HUES64 (cell line): ENCODE results near the gene PMEPA1.
"Not testable (repeated sequence)": the region's sequence is repeated elsewhere in the genome, so short reads cannot be mapped to it uniquely, and the experiment has no call there.

Source experiments
- H3K27ac ChIP-seq: 2 replicates; pipeline ENCODE4 v1.7.0; 2013; ENCODE audit warnings: low read depth, low read length, inconsistent platforms
- H3K27me3 ChIP-seq: 2 replicates; pipeline ENCODE4 v1.6.1; 2013; ENCODE audit warnings: mild to moderate bottlenecking, low read length; ENCODE audit not compliant: insufficient read depth
- H3K36me3 ChIP-seq: 2 replicates; pipeline ENCODE4 v1.6.1; 2013; ENCODE audit warnings: mild to moderate bottlenecking, low read length; ENCODE audit not compliant: insufficient read depth
- H3K4me1 ChIP-seq: 2 replicates; pipeline ENCODE4 v1.6.1; 2013; ENCODE audit warnings: mild to moderate bottlenecking, low read length, moderate library complexity; ENCODE audit not compliant: insufficient read depth
- H3K4me3 ChIP-seq: 2 replicates; pipeline ENCODE4 v1.5.1; 2013; ENCODE audit warnings: mild to moderate bottlenecking, low read length, moderate library complexity
- H3K9ac ChIP-seq: 2 replicates; pipeline ENCODE4 v1.6.1; 2013; ENCODE audit warnings: mild to moderate bottlenecking, low read depth, low read length
- H3K9me3 ChIP-seq: 2 replicates; pipeline ENCODE4 v1.6.1; 2013; ENCODE audit warnings: low read depth, low read length; ENCODE audit not compliant: insufficient read depth
- whole genome bisulfite sequencing: fragments of 150-250, 120-280 bp; methylation state at CpG from one replicate; pipeline ENCODE4 v1.1.7; 2013; ENCODE audit warnings: missing lambda C conversion rate; 5-methylcytosine and 5-hydroxymethylcytosine counted together

PMEPA1 gene

GRCh38 chr20:57647933-57648785 lies 61.7 kb downstream of the PMEPA1 start:
- Histone ChIP-seq H3K27me3 (no peaks in the 10 kb centered on the region), H3K36me3 (peaks cover 21% of the 10 kb centered on the region), H3K4me3 (no peak overlapping the region), H3K9me3 (peaks cover 12% of the 10 kb centered on the region; the same call in 1 of the 2 replicates), H3K4me1 (no peaks in the 10 kb centered on the region), H3K9ac (no peak overlapping the region), H3K27ac (no peak overlapping the region)
- WGBS, result 92% methylated on average over 23 of the region's 23 CpGs

- Histone ChIP-seq H3K4me3 (no peak overlapping the region), H3K9ac (no peak overlapping the region), H3K36me3 (peaks cover 16% of the 10 kb centered on the region), H3K27me3 (no peaks in the 10 kb centered on the region), H3K4me1 (no peaks in the 10 kb centered on the region), H3K9me3 (peaks cover 12% of the 10 kb centered on the region; the same call in 1 of the 2 replicates), H3K27ac (no peak overlapping the region)
- 88% methylated on average over 12 of the region's 12 CpGs for WGBS
Measured at GRCh38 chr20:57647006-57647932, 62.5 kb downstream of the PMEPA1 start.

GRCh38 chr20:57638895-57639236 lies 70.9 kb downstream of the PMEPA1 start:
- Histone ChIP-seq H3K27me3 (no peaks in the 10 kb centered on the region), H3K27ac (no peak overlapping the region), H3K36me3 (no peaks in the 10 kb centered on the region), H3K4me3 (no peak overlapping the region), H3K9me3 (peaks cover 4% of the 10 kb centered on the region; the same call in 1 of the 2 replicates), H3K9ac (no peak overlapping the region), H3K4me1 (no peaks in the 10 kb centered on the region)
- WGBS, result 92% methylated on average over 5 of the region's 5 CpGs

- H3K9me3 ChIP-seq, result no peaks in the 10 kb centered on the region
- WGBS, result 87% methylated on average over 6 of the region's 7 CpGs
Measured at GRCh38 chr20:57638173-57638894, 71.5 kb downstream of the PMEPA1 start.

GRCh38 chr20:57633945-57634491 lies 75.8 kb downstream of the PMEPA1 start:
- Histone ChIP-seq H3K4me1 (no peaks in the 10 kb centered on the region), H3K4me3 (no peak overlapping the region), H3K9ac (no peak overlapping the region), H3K36me3 (no peaks in the 10 kb centered on the region), H3K27ac (no peak overlapping the region), H3K27me3 (no peaks in the 10 kb centered on the region), H3K9me3 (no peaks in the 10 kb centered on the region)
- 89% methylated on average over 2 of the region's 2 CpGs for WGBS

More at GRCh38 chr20:57638173-57638894, 71.5 kb downstream of the PMEPA1 start:
- H3K27ac ChIP-seq, result no peak overlapping the region
- no peaks in the 10 kb centered on the region for H3K27me3 ChIP-seq
- no peaks in the 10 kb centered on the region for H3K36me3 ChIP-seq
- H3K4me1 ChIP-seq, result no peaks in the 10 kb centered on the region
- no peak overlapping the region for H3K9ac ChIP-seq
- no peak overlapping the region for H3K4me3 ChIP-seq

GRCh38 chr20:57632286-57632685 lies 77.5 kb downstream of the PMEPA1 start:
- Histone ChIP-seq H3K27ac (no peak overlapping the region), H3K36me3 (no peaks in the 10 kb centered on the region), H3K9ac (no peak overlapping the region), H3K4me1 (no peaks in the 10 kb centered on the region), H3K27me3 (no peaks in the 10 kb centered on the region), H3K4me3 (no peak overlapping the region), H3K9me3 (no peaks in the 10 kb centered on the region)
- WGBS, result 85% methylated on average over 2 of the region's 2 CpGs

- 0 out of 2 replicates have a peak, but pooled peaks cover 5% of the 10 kb centered on the region for H3K4me1 ChIP-seq
- no peaks in the 10 kb centered on the region for H3K27me3 ChIP-seq
- no peaks in the 10 kb centered on the region; the same call in 1 of the 2 replicates for H3K9me3 ChIP-seq
- no peak overlapping the region for H3K9ac ChIP-seq
- H3K36me3 ChIP-seq, result no peaks in the 10 kb centered on the region
- 75% methylated on average over 4 of the region's 4 CpGs for WGBS
- H3K4me3 ChIP-seq, result no peak overlapping the region
- no peak overlapping the region for H3K27ac ChIP-seq
Measured at GRCh38 chr20:57630061-57630460, 79.8 kb downstream of the PMEPA1 start.

GRCh38 chr20:57629491-57629901 lies 80.3 kb downstream of the PMEPA1 start:
- H3K27ac ChIP-seq, H3K9me3 ChIP-seq, H3K36me3 ChIP-seq, H3K4me3 ChIP-seq, H3K27me3 ChIP-seq, H3K9ac ChIP-seq, H3K4me1 ChIP-seq: not testable (repeated sequence)
- 94% methylated on average over 9 of the region's 9 CpGs for WGBS

- H3K9me3 ChIP-seq, H3K27me3 ChIP-seq, H3K4me1 ChIP-seq, H3K27ac ChIP-seq, H3K36me3 ChIP-seq, H3K9ac ChIP-seq, H3K4me3 ChIP-seq: not testable (repeated sequence)
- WGBS, result 95% methylated on average over 12 of the region's 12 CpGs
Measured at GRCh38 chr20:57628962-57629308, 80.9 kb downstream of the PMEPA1 start.

GRCh38 chr20:57628047-57628961 lies 81.5 kb downstream of the PMEPA1 start:
- no peak overlapping the region for H3K9ac ChIP-seq
- no peaks in the 10 kb centered on the region; the same call in 1 of the 2 replicates for H3K9me3 ChIP-seq
- WGBS, result 93% methylated on average over 29 of the region's 29 CpGs
- no peak overlapping the region for H3K4me3 ChIP-seq
- no peaks in the 10 kb centered on the region for H3K36me3 ChIP-seq
- H3K27ac ChIP-seq, result no peak overlapping the region
- H3K27me3 ChIP-seq, result no peaks in the 10 kb centered on the region
- H3K4me1 ChIP-seq, result 0 out of 2 replicates have a peak, but pooled peaks cover 5% of the 10 kb centered on the region
